ENCODE measurements around the gene CYP1A2.

CYP1A2 gene

DNA sequence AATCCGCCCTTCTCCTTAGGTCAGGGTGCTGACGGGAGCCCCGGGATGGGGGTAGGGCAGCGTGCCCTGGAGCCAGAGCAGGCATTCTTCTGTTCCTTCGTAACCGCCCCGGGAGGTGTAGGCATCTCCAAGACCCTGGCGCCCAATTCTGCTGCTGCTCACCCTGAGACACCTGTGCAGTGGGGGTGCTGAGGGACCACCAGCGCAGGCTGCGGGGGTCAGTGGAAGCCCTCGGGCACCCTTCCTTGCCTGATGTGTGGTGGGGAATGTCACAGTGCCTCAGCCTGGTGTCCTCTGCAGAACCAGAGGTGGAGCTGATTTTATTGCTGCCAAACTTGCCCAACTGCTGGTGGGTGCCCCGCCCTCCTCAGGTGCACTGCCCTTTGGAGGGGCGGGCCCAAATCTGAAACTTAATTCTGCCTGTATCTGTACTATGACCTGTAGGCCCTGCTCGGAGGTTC, 40.6 kb downstream of the CYP1A2 start (continued):
- TF ChIP-seq ZNF626 (tag by site-specific recombination; IDR thresholded peaks at IDR 0.05) (no peak), ZNF426 (tag by site-specific recombination; IDR thresholded peaks at IDR 0.05) (no peak), ZNF184 (tag by site-specific recombination; IDR thresholded peaks at IDR 0.05) (no peak), ZNF24 (tag by site-specific recombination; IDR thresholded peaks at IDR 0.05) (no peak), ZNF677 (tag by site-specific recombination; IDR thresholded peaks at IDR 0.05) (no peak), ZNF514 (tag by site-specific recombination; IDR thresholded peaks at IDR 0.05) (no peak), ZBTB17 (tag by site-specific recombination; IDR thresholded peaks at IDR 0.05) (no peak), ZEB2 (tag by site-specific recombination; IDR thresholded peaks at IDR 0.05) (no peak), GLIS2 (tag by site-specific recombination; IDR thresholded peaks at IDR 0.05) (peak; percentile 80), MZF1 (tag by site-specific recombination; IDR thresholded peaks at IDR 0.05; ENCODE audit: borderline replicate concordance) (no peak), ZNF16 (tag by site-specific recombination; IDR thresholded peaks at IDR 0.05; ENCODE audit: low read depth) (no peak), ZNF623 (tag by site-specific recombination; IDR thresholded peaks at IDR 0.05) (no peak), ZNF335 (tag by site-specific recombination; conservative IDR thresholded peaks at IDR 0.05) (no peak), ZNF248 (tag by site-specific recombination; IDR thresholded peaks at IDR 0.05) (no peak), ZBTB20 (tag by site-specific recombination; IDR thresholded peaks at IDR 0.05) (0 out of 2 replicates have a peak, but pooled peaks have one; percentile 2), ZNF555 (tag by site-specific recombination; conservative IDR thresholded peaks at IDR 0.05) (no peak), ZNF350 (tag by site-specific recombination; IDR thresholded peaks at IDR 0.05) (no peak), ZNF473 (tag by site-specific recombination; IDR thresholded peaks at IDR 0.05) (no peak), PRDM1 (tag by site-specific recombination; IDR thresholded peaks at IDR 0.05) (no peak), ZNF214 (tag by site-specific recombination; IDR thresholded peaks at IDR 0.05; ENCODE audit: borderline replicate concordance) (no peak), ZBTB48 (tag by site-specific recombination; IDR thresholded peaks at IDR 0.05) (no peak), MEIS1 (CRISPR knock-in tag; IDR thresholded peaks at IDR 0.05; ENCODE audit: borderline replicate concordance) (no peak), ZNF596 (tag by site-specific recombination; IDR thresholded peaks at IDR 0.05) (no peak), ZNF37A (tag by site-specific recombination; IDR thresholded peaks at IDR 0.05) (no peak), ZNF274 (IDR thresholded peaks at IDR 0.05; ENCODE audit: low read length) (no peak), ZNF274 (tag by site-specific recombination; IDR thresholded peaks at IDR 0.05; ENCODE audit: borderline replicate concordance) (no peak)
- TF ChIP-seq, protein P1, sequence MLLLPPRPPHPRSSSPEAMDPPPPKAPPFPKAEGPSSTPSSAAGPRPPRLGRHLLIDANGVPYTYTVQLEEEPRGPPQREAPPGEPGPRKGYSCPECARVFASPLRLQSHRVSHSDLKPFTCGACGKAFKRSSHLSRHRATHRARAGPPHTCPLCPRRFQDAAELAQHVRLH (tag by site-specific recombination; IDR thresholded peaks at IDR 0.05) = no peak
- TF ChIP-seq, protein P2, sequence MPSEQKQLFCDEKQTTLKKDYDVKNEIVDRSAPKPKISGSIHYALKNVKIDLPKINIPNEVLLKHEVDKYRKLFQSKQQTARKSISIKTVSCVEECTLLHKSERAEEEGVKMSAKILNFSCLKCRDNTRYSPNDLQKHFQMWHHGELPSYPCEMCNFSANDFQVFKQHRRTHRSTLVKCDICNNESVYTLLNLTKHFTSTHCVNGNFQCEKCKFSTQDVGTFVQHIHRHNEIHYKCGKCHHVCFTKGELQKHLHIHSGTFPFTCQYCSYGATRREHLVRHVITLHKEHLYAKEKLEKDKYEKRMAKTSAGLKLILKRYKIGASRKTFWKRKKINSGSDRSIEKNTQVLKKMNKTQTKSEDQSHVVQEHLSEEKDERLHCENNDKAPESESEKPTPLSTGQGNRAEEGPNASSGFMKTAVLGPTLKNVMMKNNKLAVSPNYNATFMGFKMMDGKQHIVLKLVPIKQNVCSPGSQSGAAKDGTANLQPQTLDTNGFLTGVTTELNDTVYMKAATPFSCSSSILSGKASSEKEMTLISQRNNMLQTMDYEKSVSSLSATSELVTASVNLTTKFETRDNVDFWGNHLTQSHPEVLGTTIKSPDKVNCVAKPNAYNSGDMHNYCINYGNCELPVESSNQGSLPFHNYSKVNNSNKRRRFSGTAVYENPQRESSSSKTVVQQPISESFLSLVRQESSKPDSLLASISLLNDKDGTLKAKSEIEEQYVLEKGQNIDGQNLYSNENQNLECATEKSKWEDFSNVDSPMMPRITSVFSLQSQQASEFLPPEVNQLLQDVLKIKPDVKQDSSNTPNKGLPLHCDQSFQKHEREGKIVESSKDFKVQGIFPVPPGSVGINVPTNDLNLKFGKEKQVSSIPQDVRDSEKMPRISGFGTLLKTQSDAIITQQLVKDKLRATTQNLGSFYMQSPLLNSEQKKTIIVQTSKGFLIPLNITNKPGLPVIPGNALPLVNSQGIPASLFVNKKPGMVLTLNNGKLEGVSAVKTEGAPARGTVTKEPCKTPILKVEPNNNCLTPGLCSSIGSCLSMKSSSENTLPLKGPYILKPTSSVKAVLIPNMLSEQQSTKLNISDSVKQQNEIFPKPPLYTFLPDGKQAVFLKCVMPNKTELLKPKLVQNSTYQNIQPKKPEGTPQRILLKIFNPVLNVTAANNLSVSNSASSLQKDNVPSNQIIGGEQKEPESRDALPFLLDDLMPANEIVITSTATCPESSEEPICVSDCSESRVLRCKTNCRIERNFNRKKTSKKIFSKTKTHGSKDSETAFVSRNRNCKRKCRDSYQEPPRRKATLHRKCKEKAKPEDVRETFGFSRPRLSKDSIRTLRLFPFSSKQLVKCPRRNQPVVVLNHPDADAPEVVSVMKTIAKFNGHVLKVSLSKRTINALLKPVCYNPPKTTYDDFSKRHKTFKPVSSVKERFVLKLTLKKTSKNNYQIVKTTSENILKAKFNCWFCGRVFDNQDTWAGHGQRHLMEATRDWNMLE (tag by site-specific recombination; conservative IDR thresholded peaks at IDR 0.05; ENCODE audit: low read depth) = no peak
- TF ChIP-seq, protein P3, sequence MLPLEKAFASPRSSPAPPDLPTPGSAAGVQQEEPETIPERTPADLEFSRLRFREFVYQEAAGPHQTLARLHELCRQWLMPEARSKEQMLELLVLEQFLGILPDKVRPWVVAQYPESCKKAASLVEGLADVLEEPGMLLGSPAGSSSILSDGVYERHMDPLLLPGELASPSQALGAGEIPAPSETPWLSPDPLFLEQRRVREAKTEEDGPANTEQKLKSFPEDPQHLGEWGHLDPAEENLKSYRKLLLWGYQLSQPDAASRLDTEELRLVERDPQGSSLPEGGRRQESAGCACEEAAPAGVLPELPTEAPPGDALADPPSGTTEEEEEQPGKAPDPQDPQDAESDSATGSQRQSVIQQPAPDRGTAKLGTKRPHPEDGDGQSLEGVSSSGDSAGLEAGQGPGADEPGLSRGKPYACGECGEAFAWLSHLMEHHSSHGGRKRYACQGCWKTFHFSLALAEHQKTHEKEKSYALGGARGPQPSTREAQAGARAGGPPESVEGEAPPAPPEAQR (tag by site-specific recombination; IDR thresholded peaks at IDR 0.05) = no peak
- TF ChIP-seq, protein P4, sequence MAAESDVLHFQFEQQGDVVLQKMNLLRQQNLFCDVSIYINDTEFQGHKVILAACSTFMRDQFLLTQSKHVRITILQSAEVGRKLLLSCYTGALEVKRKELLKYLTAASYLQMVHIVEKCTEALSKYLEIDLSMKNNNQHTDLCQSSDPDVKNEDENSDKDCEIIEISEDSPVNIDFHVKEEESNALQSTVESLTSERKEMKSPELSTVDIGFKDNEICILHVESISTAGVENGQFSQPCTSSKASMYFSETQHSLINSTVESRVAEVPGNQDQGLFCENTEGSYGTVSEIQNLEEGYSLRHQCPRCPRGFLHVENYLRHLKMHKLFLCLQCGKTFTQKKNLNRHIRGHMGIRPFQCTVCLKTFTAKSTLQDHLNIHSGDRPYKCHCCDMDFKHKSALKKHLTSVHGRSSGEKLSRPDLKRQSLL (tag by site-specific recombination; IDR thresholded peaks at IDR 0.05) = no peak
- TF ChIP-seq, protein P5, sequence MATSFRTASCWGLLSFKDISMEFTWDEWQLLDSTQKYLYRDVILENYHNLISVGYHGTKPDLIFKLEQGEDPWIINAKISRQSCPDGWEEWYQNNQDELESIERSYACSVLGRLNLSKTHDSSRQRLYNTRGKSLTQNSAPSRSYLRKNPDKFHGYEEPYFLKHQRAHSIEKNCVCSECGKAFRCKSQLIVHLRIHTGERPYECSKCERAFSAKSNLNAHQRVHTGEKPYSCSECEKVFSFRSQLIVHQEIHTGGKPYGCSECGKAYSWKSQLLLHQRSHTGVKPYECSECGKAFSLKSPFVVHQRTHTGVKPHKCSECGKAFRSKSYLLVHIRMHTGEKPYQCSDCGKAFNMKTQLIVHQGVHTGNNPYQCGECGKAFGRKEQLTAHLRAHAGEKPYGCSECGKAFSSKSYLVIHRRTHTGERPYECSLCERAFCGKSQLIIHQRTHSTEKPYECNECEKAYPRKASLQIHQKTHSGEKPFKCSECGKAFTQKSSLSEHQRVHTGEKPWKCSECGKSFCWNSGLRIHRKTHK (tag by site-specific recombination; IDR thresholded peaks at IDR 0.05) = no peak

Data from HEK293 (cell line).